Measurements from ENCODE around the gene HAP1.
A peak's percentile ranks its signal among the peaks of the same experiment; 100 is the strongest.
"Not testable (repeated sequence)": the region's sequence is repeated elsewhere in the genome, so short reads cannot be mapped to it uniquely, and the experiment has no call there.

HAP1 gene

DNA sequence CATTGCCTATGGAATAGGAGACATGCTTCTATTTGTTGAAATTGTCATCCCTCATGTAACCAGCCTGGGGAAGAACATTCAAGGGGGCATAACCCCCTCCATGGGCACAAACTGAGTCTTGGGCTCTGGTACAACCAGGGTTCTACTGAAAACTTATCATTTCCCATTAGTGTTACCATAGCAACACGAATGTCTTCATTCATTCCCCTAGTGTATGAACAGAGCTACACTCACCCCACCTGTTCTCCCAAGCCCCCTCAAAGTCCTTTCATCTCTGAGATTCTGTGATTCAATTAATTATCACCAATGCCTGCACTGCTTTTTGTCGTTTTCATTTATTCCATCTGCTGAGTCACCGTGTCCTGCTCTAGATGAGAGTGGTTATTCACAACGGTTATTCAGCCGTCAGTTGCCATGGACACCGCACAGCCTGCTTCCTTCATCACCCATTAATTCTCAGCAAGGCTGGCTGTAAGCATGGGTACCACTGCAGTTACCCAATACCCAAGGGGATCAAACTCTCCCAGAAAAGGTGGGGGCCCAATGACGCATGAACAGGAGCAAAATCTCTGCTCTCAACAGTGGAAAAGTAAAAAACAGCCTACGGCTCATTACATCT is 23.9 kb downstream of the HAP1 start:
- peak; percentile 67 for DNase-seq (ENCODE audit: low read depth)
- H3K4me3 ChIP-seq (ENCODE audit: low read length), result no peak overlapping the region
- no peak for TF ChIP-seq CTCF (conservative IDR thresholded peaks at IDR 0.05; ENCODE audit: low read length)

DNA sequence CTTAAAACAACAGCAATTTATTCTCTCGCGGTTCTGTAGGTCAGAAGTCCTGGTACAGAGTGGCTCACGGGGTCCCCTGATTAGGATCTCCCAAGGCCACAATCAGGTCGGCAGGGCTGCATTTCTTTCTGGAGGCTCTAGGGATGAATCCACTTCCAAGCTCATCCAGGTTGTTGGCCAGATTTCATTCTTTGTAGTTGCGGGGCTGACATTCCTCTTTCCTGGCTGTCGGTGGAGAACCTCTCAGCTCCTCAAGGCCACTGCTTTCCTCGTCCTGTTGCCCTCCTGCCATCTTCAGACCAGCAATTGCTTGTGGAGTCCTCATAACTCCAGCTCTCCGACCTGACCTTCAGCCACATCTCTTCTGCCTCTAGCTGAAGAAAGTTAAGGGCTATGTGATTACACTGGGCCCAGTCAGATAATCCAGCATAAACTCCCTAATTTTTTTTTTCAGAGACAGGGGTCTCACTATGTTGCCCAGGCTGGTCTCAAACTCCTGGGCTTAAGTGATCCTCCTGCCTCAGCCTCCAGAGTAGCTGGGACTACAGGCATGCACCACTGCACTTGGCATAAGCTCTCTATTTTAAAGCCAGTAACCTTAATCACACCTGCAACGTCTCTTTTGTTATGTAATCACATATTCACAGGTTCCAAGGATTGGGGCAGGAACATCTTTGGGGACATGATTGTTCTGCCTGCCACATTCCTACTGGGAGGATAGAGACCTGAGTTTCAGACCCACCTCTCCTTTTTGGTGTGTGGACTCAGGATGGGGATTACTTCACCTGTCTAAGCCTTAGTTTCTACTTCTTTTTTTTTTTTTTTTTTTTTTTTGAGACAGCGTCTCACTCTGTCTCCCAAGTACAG is 26.4 kb downstream of the HAP1 start:
- H3K4me3 ChIP-seq (ENCODE audit: low read length), result no peak overlapping the region
- no peak for TF ChIP-seq CTCF (conservative IDR thresholded peaks at IDR 0.05; ENCODE audit: low read length)
- no peak for DNase-seq (ENCODE audit: low read depth)

DNA sequence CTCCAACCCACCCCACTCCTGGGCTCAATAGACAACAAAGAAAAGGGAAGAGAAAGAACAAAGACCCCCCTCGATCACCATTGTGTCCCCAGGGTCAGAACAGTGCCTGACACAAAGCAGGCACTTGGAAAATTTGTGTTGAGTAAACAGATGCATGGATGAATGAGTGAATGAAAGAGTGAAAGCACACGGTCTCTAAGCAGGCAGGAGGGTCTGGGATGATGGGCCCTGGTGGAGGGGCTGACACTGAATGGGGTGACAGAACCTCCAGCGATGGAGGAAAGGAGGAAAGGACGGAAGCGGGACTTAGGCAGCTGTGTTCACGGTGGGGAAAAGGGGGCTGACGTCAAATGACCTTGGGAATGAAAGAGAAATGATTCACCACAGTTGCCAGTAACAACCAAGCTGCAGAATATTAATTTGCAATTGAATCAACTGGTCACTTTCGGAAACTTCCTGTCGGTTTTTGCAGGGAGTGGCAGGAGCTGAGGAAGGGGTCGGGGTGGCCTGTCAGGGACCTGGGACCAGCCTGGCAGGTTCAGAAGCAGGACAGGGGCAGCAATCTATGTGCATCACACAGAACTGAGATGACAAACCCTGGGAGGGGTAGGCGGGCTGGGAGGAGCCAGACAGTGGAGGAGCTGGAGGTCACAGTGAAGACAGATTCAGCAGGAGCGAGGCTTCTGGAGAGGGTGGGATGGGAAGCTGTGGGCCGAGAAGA is 29.0 kb downstream of the HAP1 start:
- TF ChIP-seq CTCF (conservative IDR thresholded peaks at IDR 0.05; ENCODE audit: low read length), result no peak
- DNase-seq (ENCODE audit: low read depth), result peak; percentile 58

DNA sequence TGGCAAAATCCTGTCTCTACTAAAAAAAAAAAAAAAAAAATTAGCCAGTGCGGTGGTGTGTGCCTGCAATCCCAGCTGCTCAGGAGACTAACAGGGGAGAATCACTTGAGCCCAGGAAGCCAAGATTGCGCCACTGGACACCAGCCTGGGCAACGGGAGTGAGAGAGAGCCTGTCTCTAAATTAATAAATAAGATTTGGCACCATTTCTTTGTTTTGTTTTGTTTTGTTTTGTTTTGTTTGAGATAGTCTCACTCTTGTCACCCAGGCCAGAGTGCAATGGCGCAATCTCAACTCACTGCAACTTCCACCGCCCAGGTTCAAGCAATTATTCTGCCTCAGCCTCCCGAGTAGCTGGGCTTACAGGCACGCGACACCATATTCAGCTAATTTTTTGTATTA is 31.7 kb downstream of the HAP1 start:
- DNase-seq (ENCODE audit: low read depth), result no peak
- no peak overlapping the region for H3K4me3 ChIP-seq (ENCODE audit: low read length)
- TF ChIP-seq CTCF (conservative IDR thresholded peaks at IDR 0.05; ENCODE audit: low read length), result no peak

More for the DNA sequence above, 29.0 kb downstream of the HAP1 start:
- H3K4me3 ChIP-seq (ENCODE audit: low read length), result no peak overlapping the region

- DNase-seq (ENCODE audit: low read depth); H3K4me3 ChIP-seq (ENCODE audit: low read length): not testable (repeated sequence)
Measured at GRCh38 chr17:41700843-41701242, 33.6 kb downstream of the HAP1 start.

DNA sequence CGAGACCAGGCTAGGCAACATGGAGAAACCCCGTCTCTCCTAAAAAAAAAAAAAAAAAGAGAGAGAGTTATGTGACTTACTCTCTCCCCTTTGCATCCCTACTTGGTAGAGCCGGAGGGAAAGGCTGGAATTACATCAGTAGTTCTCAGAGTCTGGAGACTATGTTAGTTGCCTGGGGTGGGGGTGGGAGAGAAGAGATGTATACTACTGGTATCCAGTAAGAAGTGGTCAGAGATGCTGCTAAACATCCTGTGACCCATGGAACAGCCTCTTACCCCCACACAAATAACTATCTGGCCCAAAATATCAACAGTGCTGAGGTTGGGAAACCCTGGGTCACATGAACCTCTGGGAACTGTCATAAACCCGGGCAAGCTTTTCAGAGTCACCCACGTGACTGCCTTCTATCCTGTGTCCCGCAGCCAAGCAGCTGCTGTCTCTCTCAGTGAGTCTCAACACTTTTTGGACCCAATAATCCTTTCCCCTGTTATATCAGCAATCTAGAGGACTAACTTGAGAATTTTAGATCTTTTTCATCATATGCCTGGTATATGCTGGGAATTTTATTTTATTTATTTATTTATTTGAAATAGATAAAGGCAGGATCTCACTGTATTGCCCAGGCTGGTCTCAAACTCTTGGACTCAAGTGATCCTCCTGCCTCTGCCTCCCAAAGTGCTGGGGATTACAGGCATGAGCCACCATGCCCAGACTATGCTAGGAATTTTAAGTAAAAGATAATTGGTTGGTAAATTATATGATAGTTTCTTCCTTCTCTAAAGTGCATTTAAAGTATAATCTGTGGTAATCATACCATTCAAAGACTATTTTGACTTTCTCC is 37.1 kb downstream of the HAP1 start:
- no peak for TF ChIP-seq CTCF (conservative IDR thresholded peaks at IDR 0.05; ENCODE audit: low read length)
- no peak overlapping the region for H3K4me3 ChIP-seq (ENCODE audit: low read length)
- peak; percentile 76 for DNase-seq (ENCODE audit: low read depth)
